Uterus (tissue), 4 donors: Measurements from ENCODE around the gene RNFT2. TPM values are rescaled to one million over a fixed set of nuclear protein-coding genes. Genes with fewer than 3 reads are reported as not detected.

Experiments used
- DNase-seq, 2 donors: peaks; one replicate each; pipeline ENCODE4 v3.0.0-alpha.2; 2019 to 2020
- H3K27ac ChIP-seq, 2 donors: fragments of 200-600 bp; sonication (generic); 1 replicate in 1 of 2; 2 replicates in 1 of 2; pipeline ENCODE4 v1.5.1; 2016 to 2018
- H3K27me3 ChIP-seq, 2 donors: fragments of 200-600 bp; sonication (generic); one replicate each; pipeline ENCODE4 v1.5.1; 2018 to 2019; ENCODE audit warnings: control low read depth in 1 of 2
- H3K36me3 ChIP-seq, 2 donors: fragments of 200-600 bp; sonication (generic); one replicate each; pipeline ENCODE4 v1.5.1; 2019; ENCODE audit warnings: control low read depth in 1 of 2
- H3K4me1 ChIP-seq, 2 donors: fragments of 200-600 bp; sonication (generic); one replicate each; pipeline ENCODE4 v1.5.1; 2018 to 2019; ENCODE audit warnings: control low read depth in 1 of 2
- H3K4me3 ChIP-seq, 2 donors: fragments of 200-600 bp; sonication (generic); 1 replicate in 1 of 2; 2 replicates in 1 of 2; pipeline ENCODE4 v1.5.1; 2018 to 2019; ENCODE audit warnings: mild to moderate bottlenecking in 1 of 2
- H3K9me3 ChIP-seq, 2 donors: fragments of 200-600 bp; sonication (generic); one replicate each; pipeline ENCODE4 v1.5.1; 2019; ENCODE audit warnings: control low read depth in 1 of 2
- CTCF ChIP-seq, 4 experiments: fragments of 200-600 bp in 2 of 4; fragments of 450-650 bp in 2 of 4; sonication (generic) in 2 of 4; IDR thresholded peaks; one replicate each; pipeline ENCODE4 v1.5.1; 2016 to 2019; ENCODE audit warnings: antibody characterized with exemption in 4 of 4, mild to moderate bottlenecking in 2 of 4, moderate library complexity in 1 of 4
- POLR2A ChIP-seq, 2 donors: fragments of 450-650 bp; IDR thresholded peaks; one replicate each; pipeline ENCODE4 v1.6.1; 2016; ENCODE audit warnings: antibody characterized with exemption in 2 of 2, mild to moderate bottlenecking in 1 of 2, moderate library complexity in 1 of 2
- intact Hi-C: fragments of 100-400 bp; cut with DNase I; formaldehyde crosslinking; loops from one replicate; pipeline ENCODE4 v1.15.1; 2023; ENCODE audit warnings: low total_unique reads
- total RNA-seq, 4 donors: library from RNA; depleted of rRNA in 3 of 4; stranded (reverse); fragments of >200 nt in 3 of 4; gene quantifications; one replicate each; pipeline versions ENCODE4 v1.1.0 to v1.2.4, GENCODE V29; 2014 to 2023
- donor health status: DM: yes; HTN: yes; CAD: no.

The RNFT2 gene
- total RNA-seq, 4 donors from 2014 or later: 1.4 to 4.7 TPM; not detected in 2

DNA sequence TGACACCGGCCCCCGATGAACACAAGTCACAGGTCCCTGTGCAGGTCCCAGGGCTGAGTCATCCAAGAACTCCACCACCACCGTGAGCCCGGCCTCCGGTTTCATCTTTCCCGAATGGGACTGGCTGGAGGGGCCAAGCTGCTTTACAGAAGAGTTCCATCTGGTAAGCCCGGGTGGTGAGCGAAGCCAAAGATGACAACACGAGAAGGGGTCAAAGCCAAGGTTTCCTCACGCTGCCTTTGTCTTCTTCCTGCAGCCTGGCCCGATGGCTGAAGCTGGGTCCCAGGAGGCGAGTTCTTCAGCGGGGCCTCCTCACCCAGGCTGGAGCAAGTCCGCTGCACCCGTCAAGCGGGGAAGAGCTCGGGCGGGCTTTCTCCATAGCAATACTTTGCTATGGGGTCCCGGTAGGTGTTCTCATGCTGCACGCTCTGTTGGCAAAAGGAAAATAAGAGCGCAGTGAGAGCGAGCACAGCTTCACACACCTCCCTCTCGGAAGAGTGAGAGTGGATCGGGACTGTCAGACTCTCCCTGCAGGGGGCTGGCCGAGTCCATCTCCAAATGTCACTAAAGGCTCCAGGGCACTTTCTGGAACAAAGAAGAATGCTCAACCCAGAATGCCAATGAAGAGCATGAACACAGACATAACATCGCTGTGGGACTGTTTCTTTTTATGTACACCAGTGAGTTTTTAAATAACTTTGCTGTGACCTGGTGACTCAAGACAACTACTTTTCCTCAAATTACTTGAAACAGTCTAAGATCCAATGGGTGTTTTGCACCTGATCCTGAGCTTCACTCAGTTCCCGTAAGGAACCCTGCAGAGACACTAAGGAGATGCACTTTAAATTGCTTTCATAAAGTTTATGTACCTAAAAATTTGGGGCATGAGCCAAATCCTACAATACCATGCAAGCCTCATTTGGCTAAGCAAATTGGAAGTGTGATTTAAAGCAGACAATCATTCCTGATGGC is 20.4 kb upstream of the RNFT2 start:
- Histone ChIP-seq H3K4me3 (no peak overlapping the region), H3K27ac (peak overlapping the region; percentile 18 to 27), H3K4me1 (no peaks in the 10 kb centered on the region), H3K9me3 (no peaks in the 10 kb centered on the region), H3K27me3 (no peaks in the 10 kb centered on the region), H3K36me3 (no peaks in the 10 kb centered on the region)
- DNase-seq: peak; percentile 65 to 77
- intact Hi-C loops: no loop called here
- TF ChIP-seq CTCF (IDR thresholded peaks at IDR 0.05) (no peak), POLR2A (IDR thresholded peaks at IDR 0.05) (no peak)

GRCh38 chr12:116718655-116719454 is 19.3 kb upstream of the RNFT2 start:
- DNase-seq: no peak
- intact Hi-C loops: no loop called here
- H3K27ac ChIP-seq: peak overlapping the region; percentile 18 to 27
- H3K4me1 ChIP-seq: no peaks in the 10 kb centered on the region
- TF ChIP-seq POLR2A (IDR thresholded peaks at IDR 0.05) (no peak), CTCF (IDR thresholded peaks at IDR 0.05) (no peak)
- no peak overlapping the region for H3K4me3 ChIP-seq
- H3K9me3 ChIP-seq: no peaks in the 10 kb centered on the region
- H3K36me3 ChIP-seq: no peaks in the 10 kb centered on the region
- no peaks in the 10 kb centered on the region for H3K27me3 ChIP-seq

GRCh38 chr12:116719731-116720528 is 18.2 kb upstream of the RNFT2 start:
- Histone ChIP-seq H3K36me3 (no peaks in the 10 kb centered on the region), H3K4me3 (no peak overlapping the region), H3K27ac (peak overlapping the region; percentile 18 to 27), H3K4me1 (no peaks in the 10 kb centered on the region), H3K27me3 (no peaks in the 10 kb centered on the region), H3K9me3 (no peaks in the 10 kb centered on the region)
- intact Hi-C loops: no loop called here
- no peak for TF ChIP-seq CTCF (IDR thresholded peaks at IDR 0.05)
- no peak for TF ChIP-seq POLR2A (IDR thresholded peaks at IDR 0.05)
- no peak for DNase-seq

GRCh38 chr12:116722245-116722644 is 15.9 kb upstream of the RNFT2 start:
- no peaks in the 10 kb centered on the region for H3K4me1 ChIP-seq
- DNase-seq: no peak
- H3K4me3 ChIP-seq: no peak overlapping the region
- intact Hi-C loops: no loop called here
- no peak overlapping the region for H3K27ac ChIP-seq
- H3K9me3 ChIP-seq: no peaks in the 10 kb centered on the region
- TF ChIP-seq POLR2A (IDR thresholded peaks at IDR 0.05) (no peak), CTCF (IDR thresholded peaks at IDR 0.05) (no peak)
- no peaks in the 10 kb centered on the region for H3K36me3 ChIP-seq
- no peaks in the 10 kb centered on the region for H3K27me3 ChIP-seq
